Type B pancreatic cell (in vitro differentiated cells): ENCODE data around the gene FAAP24. TPM values are rescaled to one million over a fixed set of nuclear protein-coding genes. Genes with fewer than 3 reads are reported as not detected.
A peak's percentile ranks its signal among the peaks of the same experiment; 100 is the strongest.
"Not testable (repeated sequence)": the region's sequence is repeated elsewhere in the genome, so short reads cannot be mapped to it uniquely, and the experiment has no call there.

ENCODE experiments used
- DNase-seq: peaks from one replicate; pipeline ENCODE4 v3.0.0; 2021; ENCODE audit warnings: mixed read lengths; ENCODE audit not compliant: unreplicated experiment; ENCODE audit errors: extremely low spot score
- H3K27ac Mint-ChIP-seq: 2 replicates; pipeline ENCODE4 v1.8.0; 2021; ENCODE audit warnings: mild to moderate bottlenecking, mixed read lengths
- H3K27me3 Mint-ChIP-seq: 2 replicates; pipeline ENCODE4 v1.8.0; 2021; ENCODE audit warnings: mixed read lengths
- H3K36me3 Mint-ChIP-seq: 2 replicates; pipeline ENCODE4 v1.8.0; 2021; ENCODE audit warnings: mixed read lengths
- H3K4me1 Mint-ChIP-seq: one replicate; pipeline ENCODE4 v1.8.0; 2021; ENCODE audit warnings: mixed read lengths; ENCODE audit not compliant: unreplicated experiment
- H3K4me3 Mint-ChIP-seq: 2 replicates; pipeline ENCODE4 v1.8.0; 2021; ENCODE audit warnings: mild to moderate bottlenecking, mixed read lengths
- H3K9me3 Mint-ChIP-seq: 2 replicates; pipeline ENCODE4 v1.8.0; 2021; ENCODE audit warnings: mixed read lengths
- CTCF ChIP-seq: fragments of 200-600 bp; sonication (generic); conservative IDR thresholded peaks from 2 replicates; pipeline ENCODE4 v1.5.0; 2021; ENCODE audit warnings: antibody characterized with exemption, mild to moderate bottlenecking
- total RNA-seq: library from RNA; stranded (reverse); gene quantifications from 2 replicates; pipeline ENCODE4 v1.2.1, GENCODE V29; 2021; ENCODE audit warnings: low replicate concordance

FAAP24 gene
- total RNA-seq, 1 donor from 2014 or later: 4.3 TPM

GRCh38 chr19:32988724-32989123 is 16.7 kb downstream of the FAAP24 start:
- Mint-ChIP-seq H3K27me3 (no peaks in the 10 kb centered on the region), H3K27ac (no peak overlapping the region), H3K4me3 (no peak overlapping the region), H3K36me3 (peaks cover 11% of the 10 kb centered on the region), H3K9me3 (no peaks in the 10 kb centered on the region), H3K4me1 (no peaks in the 10 kb centered on the region)
- no peak for DNase-seq
- no peak for TF ChIP-seq CTCF

GRCh38 chr19:32995966-32996365 is 23.9 kb downstream of the FAAP24 start:
- not testable (repeated sequence) for H3K27ac Mint-ChIP-seq, H3K9me3 Mint-ChIP-seq, H3K4me1 Mint-ChIP-seq, H3K4me3 Mint-ChIP-seq, DNase-seq, H3K27me3 Mint-ChIP-seq
- peaks cover 13% of the 10 kb centered on the region for H3K36me3 Mint-ChIP-seq

- DNase-seq, H3K9me3 Mint-ChIP-seq, H3K27me3 Mint-ChIP-seq, H3K4me3 Mint-ChIP-seq, H3K4me1 Mint-ChIP-seq: not testable (repeated sequence)
- Mint-ChIP-seq H3K36me3 (peaks cover 13% of the 10 kb centered on the region), H3K27ac (peak overlapping the region; percentile 61)
Observed at GRCh38 chr19:32997061-32997464, 25.0 kb downstream of the FAAP24 start.

- no peaks in the 10 kb centered on the region for H3K27me3 Mint-ChIP-seq
- no peak for TF ChIP-seq CTCF
- H3K36me3 Mint-ChIP-seq: peaks cover 13% of the 10 kb centered on the region
- DNase-seq: no peak
- H3K9me3 Mint-ChIP-seq: no peaks in the 10 kb centered on the region
- no peak overlapping the region for H3K4me3 Mint-ChIP-seq
- no peak overlapping the region for H3K27ac Mint-ChIP-seq
- no peaks in the 10 kb centered on the region for H3K4me1 Mint-ChIP-seq
Observed at GRCh38 chr19:32997716-32998355, 25.8 kb downstream of the FAAP24 start.

- no peak for DNase-seq
- Mint-ChIP-seq H3K4me3 (no peak overlapping the region), H3K27ac (no peak overlapping the region), H3K9me3 (no peaks in the 10 kb centered on the region), H3K27me3 (no peaks in the 10 kb centered on the region), H3K36me3 (peaks cover 13% of the 10 kb centered on the region), H3K4me1 (peaks cover 4% of the 10 kb centered on the region)
- no peak for TF ChIP-seq CTCF
Observed at GRCh38 chr19:32998722-32999121, 26.7 kb downstream of the FAAP24 start.

GRCh38 chr19:33000510-33000909 is 28.5 kb downstream of the FAAP24 start:
- no peak overlapping the region for H3K27ac Mint-ChIP-seq
- H3K4me1 Mint-ChIP-seq: peaks cover 4% of the 10 kb centered on the region
- no peak overlapping the region for H3K4me3 Mint-ChIP-seq
- TF ChIP-seq CTCF: no peak
- H3K9me3 Mint-ChIP-seq: no peaks in the 10 kb centered on the region
- no peak for DNase-seq
- H3K36me3 Mint-ChIP-seq: peaks cover 17% of the 10 kb centered on the region
- no peaks in the 10 kb centered on the region for H3K27me3 Mint-ChIP-seq

- no peaks in the 10 kb centered on the region for H3K9me3 Mint-ChIP-seq
- H3K4me3 Mint-ChIP-seq: no peak overlapping the region
- peaks cover 18% of the 10 kb centered on the region for H3K36me3 Mint-ChIP-seq
- H3K27me3 Mint-ChIP-seq: no peaks in the 10 kb centered on the region
- no peak for DNase-seq
- H3K27ac Mint-ChIP-seq: no peak overlapping the region
- H3K4me1 Mint-ChIP-seq: peaks cover 4% of the 10 kb centered on the region
- no peak for TF ChIP-seq CTCF
Observed at GRCh38 chr19:33000910-33001309, 28.9 kb downstream of the FAAP24 start.

GRCh38 chr19:33002126-33002865 is 30.3 kb downstream of the FAAP24 start:
- H3K27me3 Mint-ChIP-seq, H3K4me3 Mint-ChIP-seq, H3K9me3 Mint-ChIP-seq, H3K27ac Mint-ChIP-seq, DNase-seq, H3K4me1 Mint-ChIP-seq: not testable (repeated sequence)
- H3K36me3 Mint-ChIP-seq: peaks cover 15% of the 10 kb centered on the region

- Mint-ChIP-seq H3K4me3 (peak overlapping the region; percentile 54), H3K27ac (peak overlapping the region; percentile 71), H3K36me3 (peaks cover 10% of the 10 kb centered on the region)
- H3K9me3 Mint-ChIP-seq, DNase-seq, H3K27me3 Mint-ChIP-seq, H3K4me1 Mint-ChIP-seq: not testable (repeated sequence)
Observed at GRCh38 chr19:33003424-33004024, 31.5 kb downstream of the FAAP24 start.
